HCT116 (cell line): ENCODE results near the gene DEFB108B. TPM values are rescaled to one million over a fixed set of nuclear protein-coding genes. Genes with fewer than 3 reads are reported as not detected.

Experiments used
- CEBPB ChIP-seq: IDR thresholded peaks from 2 replicates; pipeline ENCODE4 v1.6.1; 2012; ENCODE audit warnings: low read depth
- EGR1 ChIP-seq: IDR thresholded peaks from 2 replicates; pipeline ENCODE4 v1.6.1; 2012; ENCODE audit warnings: low read depth
- EZH2phosphoT487 ChIP-seq: fragments of 200-600 bp; IDR thresholded peaks from 2 replicates; pipeline ENCODE4 v1.6.1; 2018; ENCODE audit warnings: antibody characterized with exemption, borderline replicate concordance
- REST ChIP-seq: IDR thresholded peaks from 2 replicates; pipeline ENCODE4 v1.6.1; 2012; ENCODE audit warnings: low read depth
- SIN3A ChIP-seq: IDR thresholded peaks from 2 replicates; pipeline ENCODE4 v1.6.1; 2012; ENCODE audit warnings: low read depth
- TCF7L2 ChIP-seq: IDR thresholded peaks from 2 replicates; pipeline ENCODE4 v1.7.0; 2011; ENCODE audit warnings: borderline replicate concordance, inconsistent platforms; ENCODE audit not compliant: insufficient read depth, insufficient read length; ENCODE audit errors: extremely low read depth
- ZBTB33 ChIP-seq: IDR thresholded peaks from 2 replicates; pipeline ENCODE4 v1.6.1; 2011; ENCODE audit warnings: mild to moderate bottlenecking, low read length, moderate library complexity; ENCODE audit not compliant: insufficient replicate concordance; ENCODE audit errors: extremely low read depth
- total RNA-seq: library from RNA; stranded (reverse); gene quantifications from one replicate; pipeline ENCODE4 v1.2.1, GENCODE V29; 2021; ENCODE audit not compliant: unreplicated experiment

The DEFB108B gene
- total RNA-seq, 1 experiment from 2014 or later, result not detected

- TF ChIP-seq REST (no peak), EZH2phosphoT487 (no peak), ZBTB33 (no peak), EGR1 (peak; percentile 73), TCF7L2 (no peak), SIN3A (peak; percentile 60; the same call in 1 of the 2 replicates), CEBPB (no peak)
Measured at GRCh38 chr11:71787098-71787823, 45.7 kb upstream of the DEFB108B start (continued).
